ENCODE data around the gene PRND. TPM values are rescaled to one million over a fixed set of nuclear protein-coding genes. Genes with fewer than 3 reads are reported as not detected.

Gene PRND
- total RNA-seq, 1 donor from 2014 or later = not detected

DNA sequence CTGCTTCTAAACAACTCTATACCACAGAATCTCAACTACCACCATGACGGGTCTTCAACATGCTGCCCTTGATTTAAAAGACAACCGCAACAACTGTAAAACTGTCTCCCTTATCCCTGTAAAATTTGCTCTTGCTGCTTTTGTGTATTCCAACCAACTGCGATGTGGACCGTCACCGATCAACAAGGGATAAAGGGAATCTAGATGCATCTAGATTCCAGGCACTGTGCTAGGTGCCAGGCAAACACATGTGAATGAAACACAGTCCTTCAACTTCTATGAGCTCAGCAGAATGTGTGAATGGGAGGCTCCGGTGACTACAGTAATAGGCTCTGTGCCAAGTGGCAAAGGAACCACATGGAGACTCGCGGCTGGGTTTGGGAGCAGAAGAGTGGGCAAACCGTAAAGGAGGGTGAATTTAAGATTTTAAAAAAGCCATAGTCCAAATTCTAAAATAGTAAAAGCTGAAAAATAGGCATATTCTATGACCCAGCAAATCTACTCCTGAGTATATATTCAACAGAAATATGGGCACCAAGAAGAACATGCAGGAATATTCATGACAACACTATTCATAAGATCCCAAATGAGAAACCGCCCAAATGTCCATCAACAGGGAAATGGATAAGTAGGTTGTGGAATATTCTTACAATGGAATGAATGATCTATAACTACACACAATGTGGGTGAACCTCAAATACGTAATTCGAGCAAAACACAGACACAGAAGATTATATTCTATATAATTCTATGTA, 3.7 kb upstream of the PRND start:
- Histone ChIP-seq H3K79me2 (ENCODE audit: insufficient read depth, low read length) (no peaks in the 10 kb centered on the region), H3K4me2 (ENCODE audit: low read length) (no peak overlapping the region), H2AFZ (ENCODE audit: low read depth, low read length) (no peak overlapping the region), H4K20me1 (ENCODE audit: insufficient read depth, low read length) (no peaks in the 10 kb centered on the region), H3K27me3 (ENCODE audit: insufficient read depth, low read length) (peaks cover 12% of the 10 kb centered on the region), H3K9ac (ENCODE audit: low read length) (no peak overlapping the region), H3K36me3 (ENCODE audit: insufficient read depth, low read length) (no peaks in the 10 kb centered on the region), H3K4me3 (ENCODE audit: insufficient read depth, low read depth, low read length) (no peak overlapping the region), H3K9me3 (ENCODE audit: insufficient read depth, low read depth, low read length) (no peaks in the 10 kb centered on the region), H3K27ac (ENCODE audit: low read depth, low read length) (no peak overlapping the region), H3K4me1 (ENCODE audit: insufficient read depth, low read length) (peaks cover 3% of the 10 kb centered on the region)
- DNase-seq (ENCODE audit: low read depth) (peak; percentile 14), FAIRE-seq (no peak)
- TF ChIP-seq, protein P1, sequence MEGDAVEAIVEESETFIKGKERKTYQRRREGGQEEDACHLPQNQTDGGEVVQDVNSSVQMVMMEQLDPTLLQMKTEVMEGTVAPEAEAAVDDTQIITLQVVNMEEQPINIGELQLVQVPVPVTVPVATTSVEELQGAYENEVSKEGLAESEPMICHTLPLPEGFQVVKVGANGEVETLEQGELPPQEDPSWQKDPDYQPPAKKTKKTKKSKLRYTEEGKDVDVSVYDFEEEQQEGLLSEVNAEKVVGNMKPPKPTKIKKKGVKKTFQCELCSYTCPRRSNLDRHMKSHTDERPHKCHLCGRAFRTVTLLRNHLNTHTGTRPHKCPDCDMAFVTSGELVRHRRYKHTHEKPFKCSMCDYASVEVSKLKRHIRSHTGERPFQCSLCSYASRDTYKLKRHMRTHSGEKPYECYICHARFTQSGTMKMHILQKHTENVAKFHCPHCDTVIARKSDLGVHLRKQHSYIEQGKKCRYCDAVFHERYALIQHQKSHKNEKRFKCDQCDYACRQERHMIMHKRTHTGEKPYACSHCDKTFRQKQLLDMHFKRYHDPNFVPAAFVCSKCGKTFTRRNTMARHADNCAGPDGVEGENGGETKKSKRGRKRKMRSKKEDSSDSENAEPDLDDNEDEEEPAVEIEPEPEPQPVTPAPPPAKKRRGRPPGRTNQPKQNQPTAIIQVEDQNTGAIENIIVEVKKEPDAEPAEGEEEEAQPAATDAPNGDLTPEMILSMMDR (IDR thresholded peaks at IDR 0.05; ENCODE audit: insufficient read depth, low read depth, low read length) = no peak
- no peak for TF ChIP-seq EZH2 (IDR thresholded peaks at IDR 0.05; ENCODE audit: insufficient read depth, low read length)
- H3K27ac Mint-ChIP-seq (ENCODE audit: unreplicated experiment) = no peak overlapping the region
- peaks cover 6% of the 10 kb centered on the region for H3K9me3 Mint-ChIP-seq (ENCODE audit: unreplicated experiment)
- peaks cover 1% of the 10 kb centered on the region for H3K36me3 Mint-ChIP-seq (ENCODE audit: low read depth, unreplicated experiment)
- H3K27me3 Mint-ChIP-seq (ENCODE audit: low read depth, unreplicated experiment) = peaks cover 23% of the 10 kb centered on the region
- H3K4me1 Mint-ChIP-seq (ENCODE audit: low read depth, unreplicated experiment) = peaks cover 8% of the 10 kb centered on the region
- no peak overlapping the region for H3K4me3 Mint-ChIP-seq (ENCODE audit: unreplicated experiment)

DNA sequence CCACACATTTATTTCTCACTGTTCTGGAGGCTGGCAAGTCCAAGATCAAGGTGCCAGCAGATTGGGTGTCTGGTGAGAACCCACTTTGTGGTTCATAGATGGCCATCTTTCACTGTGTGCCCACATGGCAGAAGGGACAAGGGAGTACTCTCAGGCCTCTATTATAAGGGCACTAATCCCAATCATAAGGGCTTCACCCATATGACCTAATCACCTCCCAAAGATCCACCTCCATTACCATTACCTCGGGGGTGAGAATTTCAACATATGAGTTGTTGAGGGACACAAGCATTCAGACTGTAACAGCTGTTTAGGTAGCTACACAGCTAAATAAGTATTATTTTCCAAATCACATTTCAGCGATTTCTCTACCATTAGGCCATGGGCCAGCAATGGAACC, 2.5 kb upstream of the PRND start:
- H3K27ac Mint-ChIP-seq (ENCODE audit: unreplicated experiment) = no peak overlapping the region
- H3K36me3 Mint-ChIP-seq (ENCODE audit: low read depth, unreplicated experiment) = no peaks in the 10 kb centered on the region
- H3K9me3 Mint-ChIP-seq (ENCODE audit: unreplicated experiment) = peaks cover 2% of the 10 kb centered on the region
- Histone ChIP-seq H3K4me3 (ENCODE audit: insufficient read depth, low read depth, low read length) (no peak overlapping the region), H3K9ac (ENCODE audit: low read length) (no peak overlapping the region), H3K79me2 (ENCODE audit: insufficient read depth, low read length) (no peaks in the 10 kb centered on the region), H3K4me1 (ENCODE audit: insufficient read depth, low read length) (peaks cover 3% of the 10 kb centered on the region), H3K27me3 (ENCODE audit: insufficient read depth, low read length) (peaks cover 16% of the 10 kb centered on the region), H3K4me2 (ENCODE audit: low read length) (no peak overlapping the region), H3K27ac (ENCODE audit: low read depth, low read length) (no peak overlapping the region), H3K9me3 (ENCODE audit: insufficient read depth, low read depth, low read length) (no peaks in the 10 kb centered on the region), H3K36me3 (ENCODE audit: insufficient read depth, low read length) (no peaks in the 10 kb centered on the region), H4K20me1 (ENCODE audit: insufficient read depth, low read length) (no peaks in the 10 kb centered on the region), H2AFZ (ENCODE audit: low read depth, low read length) (no peak overlapping the region)
- peaks cover 23% of the 10 kb centered on the region for H3K27me3 Mint-ChIP-seq (ENCODE audit: low read depth, unreplicated experiment)
- TF ChIP-seq EZH2 (IDR thresholded peaks at IDR 0.05; ENCODE audit: insufficient read depth, low read length) = no peak
- TF ChIP-seq, protein P1 (IDR thresholded peaks at IDR 0.05; ENCODE audit: insufficient read depth, low read depth, low read length) = no peak
- H3K4me3 Mint-ChIP-seq (ENCODE audit: unreplicated experiment) = no peak overlapping the region
- no peak for FAIRE-seq
- peaks cover 8% of the 10 kb centered on the region for H3K4me1 Mint-ChIP-seq (ENCODE audit: low read depth, unreplicated experiment)
- DNase-seq (ENCODE audit: low read depth) = no peak
